Retinal pigment epithelial cell (primary cell): ENCODE measurements around the gene PRRT1.
A peak's percentile ranks its signal among the peaks of the same experiment; 100 is the strongest.

ENCODE experiments used
- DNase-seq: peaks from one replicate; pipeline ENCODE4 v3.0.0-alpha.2; 2010; ENCODE audit warnings: low read depth
- H3K4me3 ChIP-seq: 2 replicates; pipeline ENCODE4 v1.5.1; 2011; ENCODE audit warnings: mild to moderate bottlenecking, low read length, control low read depth, moderate library complexity
- CTCF ChIP-seq: conservative IDR thresholded peaks from 2 replicates; pipeline ENCODE4 v1.5.1; 2011; ENCODE audit warnings: low read depth, low read length, control low read depth, inconsistent platforms

PRRT1 gene

GRCh38 chr6:32170294-32170693 lies 18.6 kb upstream of the PRRT1 start:
- DNase-seq: no peak
- no peak overlapping the region for H3K4me3 ChIP-seq
- TF ChIP-seq CTCF: no peak

GRCh38 chr6:32168807-32169591 lies 17.3 kb upstream of the PRRT1 start:
- no peak for DNase-seq
- H3K4me3 ChIP-seq: no peak overlapping the region
- no peak for TF ChIP-seq CTCF

- no peak overlapping the region for H3K4me3 ChIP-seq
- DNase-seq: no peak
- no peak for TF ChIP-seq CTCF
Measured at GRCh38 chr6:32168350-32168749, 16.6 kb upstream of the PRRT1 start.

GRCh38 chr6:32167761-32168262 lies 16.1 kb upstream of the PRRT1 start:
- no peak overlapping the region for H3K4me3 ChIP-seq
- DNase-seq: no peak
- TF ChIP-seq CTCF: no peak

GRCh38 chr6:32167154-32167760 lies 15.5 kb upstream of the PRRT1 start:
- no peak for DNase-seq
- no peak for TF ChIP-seq CTCF
- no peak overlapping the region for H3K4me3 ChIP-seq

GRCh38 chr6:32166411-32167061 lies 14.8 kb upstream of the PRRT1 start:
- H3K4me3 ChIP-seq: no peak overlapping the region
- TF ChIP-seq CTCF: peak; percentile 8
- DNase-seq: no peak
